HepG2 (cell line): ENCODE measurements around the gene NKAIN4. TPM values are rescaled to one million over a fixed set of nuclear protein-coding genes. Genes with fewer than 3 reads are reported as not detected.

Experiments used
- ATAC-seq: fragments of 200-7000 bp; cut with Tn5 transposase; 3 replicates; pipeline ENCODE4 v1.9.1; 2020; ENCODE audit warnings: mild to moderate bottlenecking, moderate library complexity
- BruUV-seq: library from RNA; stranded (reverse); fragments of 400-500 nt; replicated peaks from 2 replicates; lab custom pipeline; 2021; lab: Mats Ljungman, UMichigan
- CTCF ChIA-PET: fragments of 300-600 bp; formaldehyde crosslinking; extraction: SDS; loops from one replicate; lab custom pipeline; 2021; ENCODE audit warnings: low total read pairs, inconsistent platforms, low intra/inter-chr PET ratio; lab: Yijun Ruan, JAX
- POLR2A ChIA-PET: fragments of 350-600 bp; sonication (Branson Sonifier 250); formaldehyde crosslinking; loops from one replicate; lab custom pipeline; 2020; ENCODE audit warnings: antibody characterized with exemption, inconsistent platforms; lab: Yijun Ruan, JAX
- DNase-seq: peaks from one replicate; pipeline ENCODE4 v3.0.0-alpha.2; 2015; ENCODE audit warnings: low spot score
- FAIRE-seq: peaks from 3 replicates; lab custom pipeline; 2011; peaks lifted over from hg19 to GRCh38; lab: Jason Lieb, UNC
- H2AFZ ChIP-seq: one replicate; pipeline ENCODE4 v1.6.1; 2011; ENCODE audit warnings: low read length, inconsistent platforms
- H3K27ac ChIP-seq: fragments of 300-600 bp; 3 replicates; pipeline ENCODE4 v1.8.0; 2011; ENCODE audit warnings: mixed run types, mild to moderate bottlenecking, mixed read lengths, low read length, inconsistent platforms; ENCODE audit not compliant: insufficient read depth; ENCODE audit errors: extremely low read length
- H3K27me3 ChIP-seq, 2 experiments: fragments of 200-600 bp in 1 of 2; 2 replicates in 1 of 2; 3 replicates in 1 of 2; pipeline versions ENCODE4 v1.6.0 to v1.8.0; 2011; ENCODE audit warnings: low read length in 2 of 2, mild to moderate bottlenecking in 2 of 2, moderate library complexity in 2 of 2, inconsistent platforms in 1 of 2; ENCODE audit not compliant: insufficient read depth in 2 of 2, control insufficient read depth in 1 of 2
- H3K36me3 ChIP-seq, 2 experiments: fragments of 200-600 bp in 1 of 2; replicated peaks in 1 of 2; 2 replicates in 1 of 2; 3 replicates in 1 of 2; pipeline versions ENCODE4 v1.5.1 to v1.8.0; 2011; ENCODE audit warnings: low read length in 2 of 2, inconsistent platforms in 1 of 2; ENCODE audit not compliant: insufficient read depth in 2 of 2, control insufficient read depth in 1 of 2
- H3K4me1 ChIP-seq: 2 replicates; pipeline ENCODE4 v1.5.1; 2012; ENCODE audit warnings: low read length, inconsistent platforms; ENCODE audit not compliant: insufficient read depth
- H3K4me2 ChIP-seq: 2 replicates; pipeline ENCODE4 v1.6.0; 2011; ENCODE audit warnings: low read depth, low read length, inconsistent platforms
- H3K4me3 ChIP-seq, 3 experiments: fragments of 200-600 bp in 1 of 3; sonication (generic), shearing (Covaris generic) in 1 of 3; replicated peaks in 1 of 3; 2 replicates each; pipeline ENCODE4 v1.5.1; 2011 to 2016; ENCODE audit warnings: low read length in 3 of 3, inconsistent platforms in 2 of 3, low read depth in 2 of 3, mild to moderate bottlenecking in 2 of 3, control low read depth in 1 of 3, mixed read lengths in 1 of 3; ENCODE audit not compliant: insufficient read depth in 1 of 3
- H3K79me2 ChIP-seq: one replicate; pipeline ENCODE4 v1.6.1; 2011; ENCODE audit warnings: low read length, inconsistent platforms; ENCODE audit not compliant: insufficient read depth
- H3K9ac ChIP-seq: 2 replicates; pipeline ENCODE4 v1.6.0; 2011; ENCODE audit warnings: mild to moderate bottlenecking, low read depth, low read length, inconsistent platforms; ENCODE audit not compliant: insufficient read depth
- H3K9me3 ChIP-seq: 2 replicates; pipeline ENCODE4 v1.5.1; 2012; ENCODE audit warnings: mild to moderate bottlenecking, low read length
- H4K20me1 ChIP-seq: 2 replicates; pipeline ENCODE4 v1.6.0; 2011; ENCODE audit warnings: inconsistent platforms, mild to moderate bottlenecking, low read length, moderate library complexity; ENCODE audit not compliant: insufficient read depth
- EZH2 ChIP-seq: conservative IDR thresholded peaks from 2 replicates; pipeline ENCODE4 v1.6.1; 2012; ENCODE audit warnings: mild to moderate bottlenecking, low read depth, low read length, moderate library complexity
- POLR2G ChIP-seq: fragments of 200-400 bp; formaldehyde crosslinking; IDR thresholded peaks from 2 replicates; pipeline ENCODE4 v1.6.1; 2018; ENCODE audit warnings: mild to moderate bottlenecking, low read depth, low read length, moderate library complexity
- ZNF768 ChIP-seq: sonication (generic); formaldehyde crosslinking; IDR thresholded peaks from 2 replicates; pipeline ENCODE4 v1.4.0; 2020; ENCODE audit warnings: missing genetic modification reagents
- WGBS: methylation state at CpG from one replicate; pipeline ENCODE4 v1.1.6; 2017; ENCODE audit warnings: low lambda C conversion rate; 5-methylcytosine and 5-hydroxymethylcytosine counted together
- in situ Hi-C: cut with HindIII; loops from 2 replicates; pipeline ENCODE4 v1.10.0; 2017; ENCODE audit warnings: low pct_unique_long_range_greater_than_20kb; ENCODE audit not compliant: extremely low pct_ligation_motif_present
- intact Hi-C: fragments of 100-400 bp; cut with micrococcal nuclease; formaldehyde crosslinking; loops from one replicate; pipeline ENCODE4 v1.10.0; 2022; ENCODE audit not compliant: unreplicated experiment
- polyA plus RNA-seq, 8 experiments: library from polyadenylated mRNA; depleted of rRNA in 3 of 8; stranded (reverse) in 7 of 8; unstranded in 1 of 8; fragments of >200 nt; fragmentation: Illumina TruSeq in 4 of 8; extraction: Trizol in 4 of 8; gene quantifications; 2 replicates each; pipeline versions ENCODE4 v1.2.1 to v1.2.3, GENCODE V29; 2011 to 2016; ENCODE audit warnings: low read depth in 4 of 8, missing spikeins in 1 of 8, mixed read lengths in 1 of 8; ENCODE audit not compliant: insufficient read depth in 1 of 8
- total RNA-seq, 5 experiments: library from RNA; depleted of rRNA; stranded (reverse); fragments of >200 nt; fragmentation: Illumina TruSeq; extraction: Trizol; gene quantifications; 2 replicates each; pipeline ENCODE4 v1.2.3, GENCODE V29; 2016; ENCODE audit warnings: low read depth in 1 of 5
- TF ChIP-seq, protein P1 (sequence below): sonication (generic); formaldehyde crosslinking; IDR thresholded peaks from 2 replicates; pipeline ENCODE4 v1.5.0; 2020; ENCODE audit warnings: missing genetic modification reagents

NKAIN4 gene
- total and polyA plus RNA-seq, 2 of the 13 experiments (the other 11 are each of a cell fraction or from before 2014, with no cell fraction given), result not detected

DNA sequence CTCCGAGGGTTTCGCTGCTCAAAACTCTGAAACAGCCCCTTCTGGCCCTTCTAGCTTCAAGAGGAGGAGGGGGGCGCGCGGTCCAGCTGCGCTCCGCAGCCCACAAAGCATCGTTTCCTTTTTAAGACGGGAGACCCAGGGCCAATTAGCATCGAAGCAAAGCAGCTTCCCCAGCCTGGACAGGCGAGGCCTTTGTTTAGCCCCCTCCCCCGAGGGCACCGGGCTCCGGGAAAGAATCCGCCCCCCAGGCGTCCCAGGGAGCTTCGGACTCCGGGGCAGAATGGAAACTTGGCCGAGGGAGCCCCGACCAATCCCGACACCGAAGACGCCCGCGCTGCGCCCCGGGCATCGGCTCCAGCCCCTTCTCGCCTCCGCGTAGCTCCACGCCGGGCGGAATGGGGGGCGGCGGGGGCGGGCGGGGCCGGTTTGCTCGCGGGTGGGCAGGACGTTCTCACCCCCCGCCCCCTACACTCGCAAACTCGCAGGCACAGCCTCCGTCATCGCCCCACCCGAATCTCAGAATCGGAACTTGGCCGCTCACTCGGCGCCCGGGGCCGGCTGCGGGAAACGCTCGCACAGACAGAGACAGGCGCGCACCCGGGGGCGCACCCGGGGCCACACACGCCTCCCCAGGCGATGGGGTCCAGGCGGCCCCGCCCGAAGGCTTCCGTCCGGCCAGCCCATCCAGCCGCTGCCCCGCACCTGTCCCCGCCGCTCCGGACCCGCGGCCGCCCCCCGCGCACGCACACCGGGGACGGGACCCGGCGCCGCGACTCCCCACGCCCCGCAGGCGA lies 628 bp downstream of the NKAIN4 start:
- CTCF ChIA-PET, result no interaction called here
- POLR2A ChIA-PET, result no interaction called here
- intact Hi-C loops, result no loop called here
- peaks cover 17% of the 10 kb centered on the region for H3K4me1 ChIP-seq
- H3K4me2 ChIP-seq, result no peak overlapping the region
- in situ Hi-C loops, result no loop called here
- TF ChIP-seq EZH2, result peak; percentile 45; the same call in 1 of the 2 replicates
- TF ChIP-seq, protein P1, sequence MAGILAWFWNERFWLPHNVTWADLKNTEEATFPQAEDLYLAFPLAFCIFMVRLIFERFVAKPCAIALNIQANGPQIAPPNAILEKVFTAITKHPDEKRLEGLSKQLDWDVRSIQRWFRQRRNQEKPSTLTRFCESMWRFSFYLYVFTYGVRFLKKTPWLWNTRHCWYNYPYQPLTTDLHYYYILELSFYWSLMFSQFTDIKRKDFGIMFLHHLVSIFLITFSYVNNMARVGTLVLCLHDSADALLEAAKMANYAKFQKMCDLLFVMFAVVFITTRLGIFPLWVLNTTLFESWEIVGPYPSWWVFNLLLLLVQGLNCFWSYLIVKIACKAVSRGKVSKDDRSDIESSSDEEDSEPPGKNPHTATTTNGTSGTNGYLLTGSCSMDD (CRISPR knock-in tag), result no peak
- no peak overlapping the region for H3K4me3 ChIP-seq
- peaks cover 28 to 81% of the 10 kb centered on the region in 2 experiments for H3K27me3 ChIP-seq
- BruUV-seq, result no TSS peak
- ATAC-seq (no peak), FAIRE-seq (no peak), DNase-seq (no peak)
- no peak overlapping the region for H3K9ac ChIP-seq
- H3K36me3 ChIP-seq, result no peaks in the 10 kb centered on the region
- H4K20me1 ChIP-seq, result peaks cover 5% of the 10 kb centered on the region; the same call in 1 of the 2 replicates
- H3K9me3 ChIP-seq, result no peaks in the 10 kb centered on the region
- H3K79me2 ChIP-seq, result no peaks in the 10 kb centered on the region
- 13% methylated on average over 51 of the region's 89 CpGs for WGBS
- no peak overlapping the region for H2AFZ ChIP-seq
- H3K27ac ChIP-seq, result no peak overlapping the region

DNA sequence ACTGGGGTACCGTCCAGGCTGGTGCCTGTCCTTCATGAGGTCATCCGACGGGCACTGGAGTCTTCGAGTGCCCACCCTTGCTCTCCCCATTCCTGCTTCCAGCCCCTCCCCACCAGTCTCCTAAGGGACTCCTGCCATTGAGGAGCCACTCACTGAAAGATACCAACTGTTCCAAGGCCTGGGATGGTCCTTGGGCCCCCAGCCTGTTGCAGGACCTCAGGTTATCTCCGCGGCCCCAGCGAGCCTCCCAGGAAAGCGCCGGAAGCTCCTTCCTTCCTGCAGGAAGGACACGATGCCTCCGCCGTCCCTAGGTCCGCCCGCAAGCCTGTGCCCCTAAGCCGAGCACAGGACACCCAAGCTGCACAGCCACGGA lies 1.2 kb downstream of the NKAIN4 start:
- H3K9me3 ChIP-seq, result no peaks in the 10 kb centered on the region
- H3K36me3 ChIP-seq, result no peaks in the 10 kb centered on the region
- H3K79me2 ChIP-seq, result no peaks in the 10 kb centered on the region
- DNase-seq (no peak), ATAC-seq (no peak)
- TF ChIP-seq POLR2G, result no peak
- TF ChIP-seq EZH2, result peak; percentile 98
- TF ChIP-seq ZNF768, result 0 out of 2 replicates have a peak, but pooled peaks have one; percentile 6
- TF ChIP-seq, all 625 proteins: peak for 2
- no peak for FAIRE-seq
- no TSS peak for BruUV-seq
- no peak overlapping the region for H3K27ac ChIP-seq
- in situ Hi-C loops (no loop called here), intact Hi-C loops (no loop called here)
- H3K9ac ChIP-seq, result no peak overlapping the region
- no peak overlapping the region for H2AFZ ChIP-seq
- CTCF ChIA-PET, result no interaction called here
- H3K27me3 ChIP-seq, result peaks cover 28 to 81% of the 10 kb centered on the region in 2 experiments
- POLR2A ChIA-PET, result no interaction called here
- H3K4me2 ChIP-seq, result no peak overlapping the region
- WGBS, result 36% methylated on average over 15 of the region's 16 CpGs
- H4K20me1 ChIP-seq, result peaks cover 5% of the 10 kb centered on the region; the same call in 1 of the 2 replicates
- H3K4me3 ChIP-seq, result no peak overlapping the region
- peaks cover 17% of the 10 kb centered on the region for H3K4me1 ChIP-seq
